GM21619 (cell line): ENCODE results near the gene DNMBP.

Source experiments
- ATAC-seq: cut with Tn5 transposase; IDR thresholded peaks from one replicate; pipeline ENCODE4 v1.9.1; 2021; ENCODE audit not compliant: unreplicated experiment

Gene DNMBP, protein sequence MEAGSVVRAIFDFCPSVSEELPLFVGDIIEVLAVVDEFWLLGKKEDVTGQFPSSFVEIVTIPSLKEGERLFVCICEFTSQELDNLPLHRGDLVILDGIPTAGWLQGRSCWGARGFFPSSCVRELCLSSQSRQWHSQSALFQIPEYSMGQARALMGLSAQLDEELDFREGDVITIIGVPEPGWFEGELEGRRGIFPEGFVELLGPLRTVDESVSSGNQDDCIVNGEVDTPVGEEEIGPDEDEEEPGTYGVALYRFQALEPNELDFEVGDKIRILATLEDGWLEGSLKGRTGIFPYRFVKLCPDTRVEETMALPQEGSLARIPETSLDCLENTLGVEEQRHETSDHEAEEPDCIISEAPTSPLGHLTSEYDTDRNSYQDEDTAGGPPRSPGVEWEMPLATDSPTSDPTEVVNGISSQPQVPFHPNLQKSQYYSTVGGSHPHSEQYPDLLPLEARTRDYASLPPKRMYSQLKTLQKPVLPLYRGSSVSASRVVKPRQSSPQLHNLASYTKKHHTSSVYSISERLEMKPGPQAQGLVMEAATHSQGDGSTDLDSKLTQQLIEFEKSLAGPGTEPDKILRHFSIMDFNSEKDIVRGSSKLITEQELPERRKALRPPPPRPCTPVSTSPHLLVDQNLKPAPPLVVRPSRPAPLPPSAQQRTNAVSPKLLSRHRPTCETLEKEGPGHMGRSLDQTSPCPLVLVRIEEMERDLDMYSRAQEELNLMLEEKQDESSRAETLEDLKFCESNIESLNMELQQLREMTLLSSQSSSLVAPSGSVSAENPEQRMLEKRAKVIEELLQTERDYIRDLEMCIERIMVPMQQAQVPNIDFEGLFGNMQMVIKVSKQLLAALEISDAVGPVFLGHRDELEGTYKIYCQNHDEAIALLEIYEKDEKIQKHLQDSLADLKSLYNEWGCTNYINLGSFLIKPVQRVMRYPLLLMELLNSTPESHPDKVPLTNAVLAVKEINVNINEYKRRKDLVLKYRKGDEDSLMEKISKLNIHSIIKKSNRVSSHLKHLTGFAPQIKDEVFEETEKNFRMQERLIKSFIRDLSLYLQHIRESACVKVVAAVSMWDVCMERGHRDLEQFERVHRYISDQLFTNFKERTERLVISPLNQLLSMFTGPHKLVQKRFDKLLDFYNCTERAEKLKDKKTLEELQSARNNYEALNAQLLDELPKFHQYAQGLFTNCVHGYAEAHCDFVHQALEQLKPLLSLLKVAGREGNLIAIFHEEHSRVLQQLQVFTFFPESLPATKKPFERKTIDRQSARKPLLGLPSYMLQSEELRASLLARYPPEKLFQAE (N-terminal part only)

DNA sequence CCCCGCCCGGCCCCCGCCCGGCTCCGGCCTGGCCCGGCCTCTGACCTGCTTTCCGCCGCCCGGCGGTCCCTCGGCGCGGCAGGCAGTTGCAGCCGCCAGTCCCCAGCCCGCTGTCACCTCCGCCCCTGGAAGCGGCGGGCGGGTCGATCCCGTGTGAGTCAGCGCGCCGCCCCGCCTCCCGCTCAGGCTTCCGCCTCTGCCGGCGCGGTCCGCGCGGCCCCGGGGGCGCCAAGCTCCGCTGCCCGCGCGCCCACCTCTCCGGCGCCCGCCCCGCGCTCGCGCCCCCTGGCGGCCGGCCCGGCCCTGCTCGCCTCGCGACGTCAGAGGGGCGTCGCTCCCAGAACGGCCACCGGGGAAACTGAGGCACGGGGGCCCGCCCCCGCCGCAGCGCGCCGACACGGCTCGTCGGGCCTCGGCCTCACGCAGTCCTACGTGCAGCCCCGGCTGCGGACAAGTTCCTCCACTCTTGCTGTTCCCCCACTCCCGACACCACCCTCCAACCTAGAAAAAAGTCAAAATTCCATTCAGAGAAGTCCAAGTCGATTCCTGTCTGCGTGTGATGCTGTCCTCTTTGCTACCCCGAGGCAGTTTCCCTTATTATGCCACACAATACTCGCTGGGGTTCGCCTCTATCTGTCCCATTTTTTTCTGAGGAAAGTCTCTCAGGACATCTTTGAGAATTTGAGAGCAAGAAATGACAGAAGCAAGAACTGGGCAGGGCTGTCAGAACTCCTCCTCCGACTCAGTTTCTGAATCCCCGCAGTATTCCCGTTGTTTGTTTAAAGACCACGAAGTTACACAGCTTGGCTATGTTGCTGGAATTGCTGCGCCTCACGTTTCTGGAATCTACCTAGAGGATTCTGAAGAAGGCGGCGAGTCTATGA lies at the start of gene DNMBP:
TSS of gene DNMBP (minus strand) at position 155 of the 884 bp plus-strand sequence. CDS start 37,823 bp downstream, outside the sequence.
- ATAC-seq: peak; percentile 60

DNA sequence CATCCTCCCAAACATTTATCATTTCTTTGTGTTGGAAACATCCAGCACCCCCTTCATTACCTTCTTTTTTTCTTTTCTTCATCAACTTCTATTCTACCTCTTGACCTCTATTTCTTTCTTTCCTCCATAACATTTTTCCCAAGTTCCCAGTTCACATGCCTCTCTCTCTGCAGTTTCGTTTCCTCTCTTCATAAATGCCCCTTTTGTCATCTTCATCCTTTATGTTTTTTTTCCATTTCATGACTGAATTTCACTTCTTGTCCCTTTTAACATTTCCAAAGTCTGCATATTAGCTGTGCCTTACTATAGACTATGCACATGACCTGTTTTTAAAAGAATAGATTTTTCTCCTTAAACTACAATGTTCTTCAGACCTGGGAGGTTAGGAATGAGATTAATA lies 48.2 kb upstream of the DNMBP start:
- no peak for ATAC-seq

DNA sequence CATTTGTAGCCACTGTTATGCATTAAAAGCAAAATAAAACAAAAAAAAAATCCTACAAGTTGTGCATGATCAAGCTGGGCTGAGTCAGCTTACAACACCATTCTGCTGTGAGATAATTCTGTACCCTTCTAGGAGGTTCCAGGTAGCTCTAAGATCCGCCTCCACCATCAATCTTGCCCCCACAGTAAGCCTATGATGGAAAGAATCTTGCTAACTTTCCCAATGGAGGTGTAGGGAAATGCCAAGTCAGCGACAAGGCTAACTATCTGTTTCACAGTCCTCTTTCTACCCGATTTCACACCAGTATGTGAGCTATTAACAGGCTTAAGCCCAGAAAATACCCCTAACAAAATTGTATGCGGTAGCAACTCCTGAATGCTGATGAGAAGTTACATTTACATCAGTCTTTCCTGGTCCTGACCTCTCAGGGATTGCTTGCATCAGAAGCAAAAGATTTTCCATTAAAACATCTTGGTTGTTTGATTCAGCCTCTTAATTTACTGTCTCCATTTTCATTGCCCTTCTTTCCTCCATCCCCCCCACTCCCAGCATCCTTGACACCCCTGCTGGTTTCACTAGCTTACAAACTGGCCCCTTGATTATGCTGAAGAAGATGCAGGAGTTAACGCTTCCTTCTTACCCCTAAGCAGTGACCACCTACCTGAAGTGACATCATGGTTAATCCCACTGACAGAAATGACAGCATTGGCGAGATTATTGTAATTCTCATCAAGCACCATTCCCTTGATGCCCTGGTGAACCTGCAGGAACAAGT lies 44.1 kb upstream of the DNMBP start:
- ATAC-seq: no peak

DNA sequence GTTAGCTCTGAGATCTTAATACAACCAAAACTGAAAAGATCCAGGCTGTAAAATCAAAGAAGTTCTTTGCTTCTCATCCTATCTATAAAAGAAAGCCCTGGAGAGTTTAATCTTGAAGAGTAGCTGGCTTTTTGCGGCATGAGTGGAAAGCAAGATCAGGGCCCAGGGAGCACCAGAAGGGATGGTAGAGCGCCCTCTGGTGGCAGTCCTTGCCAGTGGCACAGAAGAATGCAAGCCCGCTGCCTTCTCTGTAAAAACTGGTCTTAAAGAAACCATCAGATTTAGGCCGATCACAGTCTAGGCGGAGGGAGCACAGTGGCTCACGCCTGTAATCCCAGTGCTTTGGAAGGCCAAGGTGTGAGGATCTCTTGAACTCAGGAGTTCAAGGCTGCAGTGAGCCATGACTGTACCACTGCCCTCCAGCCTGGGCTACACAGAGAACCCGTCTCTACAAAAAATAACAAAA lies 36.3 kb upstream of the DNMBP start:
- peak; percentile 74 for ATAC-seq

DNA sequence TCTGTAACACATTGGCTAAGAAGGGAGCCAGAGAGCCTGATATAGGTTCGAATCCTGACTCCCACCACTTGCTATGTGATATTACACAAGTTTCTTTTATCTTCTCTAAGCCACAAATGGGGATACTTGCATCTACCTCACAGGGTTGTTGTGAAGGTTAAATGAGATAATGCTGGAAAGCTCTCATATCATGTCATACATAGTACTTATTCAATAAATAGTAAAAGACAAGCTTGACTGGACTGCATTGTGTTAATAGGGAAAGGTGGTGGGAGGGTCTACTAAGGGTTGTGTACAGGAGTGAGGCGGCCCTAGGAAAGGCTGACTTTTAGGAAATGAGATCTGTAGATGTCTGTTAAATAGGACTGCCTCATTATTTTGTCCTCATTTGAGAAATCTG lies 35.8 kb upstream of the DNMBP start:
- no peak for ATAC-seq

DNA sequence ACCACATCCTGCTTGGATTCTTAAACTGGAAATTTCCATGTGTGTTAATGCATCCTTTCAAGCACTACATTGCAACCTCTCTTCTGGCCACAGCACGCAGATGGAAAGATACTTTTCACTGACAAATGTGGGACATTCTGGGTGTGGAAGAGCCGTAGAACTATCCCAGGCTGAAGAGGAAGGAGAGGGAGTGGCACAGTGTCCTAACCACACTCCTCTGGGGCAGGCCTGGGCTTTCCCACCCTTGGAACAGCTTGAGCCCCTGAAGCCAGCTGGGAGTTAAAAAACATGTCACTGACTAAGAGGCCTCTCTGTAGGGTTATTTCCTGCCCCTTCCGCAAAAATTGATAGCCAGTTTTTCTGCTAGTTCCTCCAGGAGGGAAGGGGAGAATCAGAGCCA lies 34.0 kb upstream of the DNMBP start:
- ATAC-seq: no peak

DNA sequence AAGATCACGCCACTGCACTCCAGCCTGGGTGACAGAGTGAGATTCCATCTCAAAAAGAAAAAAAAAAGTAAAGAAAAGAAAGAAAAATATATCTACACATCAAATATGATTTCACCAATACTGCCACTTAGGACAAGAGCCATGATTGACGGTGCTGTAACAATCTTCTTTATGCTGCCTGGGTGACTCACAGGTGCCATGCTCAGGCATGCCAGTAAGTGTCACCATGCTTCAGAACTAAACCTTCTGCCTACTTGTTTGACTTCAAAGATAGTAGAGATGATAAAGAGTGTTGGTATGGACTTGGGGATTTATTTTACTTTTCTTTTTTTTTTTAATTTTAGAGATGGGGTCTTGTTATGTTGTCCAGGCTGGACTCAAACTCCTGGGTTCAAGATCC lies 33.6 kb upstream of the DNMBP start:
- no peak for ATAC-seq

DNA sequence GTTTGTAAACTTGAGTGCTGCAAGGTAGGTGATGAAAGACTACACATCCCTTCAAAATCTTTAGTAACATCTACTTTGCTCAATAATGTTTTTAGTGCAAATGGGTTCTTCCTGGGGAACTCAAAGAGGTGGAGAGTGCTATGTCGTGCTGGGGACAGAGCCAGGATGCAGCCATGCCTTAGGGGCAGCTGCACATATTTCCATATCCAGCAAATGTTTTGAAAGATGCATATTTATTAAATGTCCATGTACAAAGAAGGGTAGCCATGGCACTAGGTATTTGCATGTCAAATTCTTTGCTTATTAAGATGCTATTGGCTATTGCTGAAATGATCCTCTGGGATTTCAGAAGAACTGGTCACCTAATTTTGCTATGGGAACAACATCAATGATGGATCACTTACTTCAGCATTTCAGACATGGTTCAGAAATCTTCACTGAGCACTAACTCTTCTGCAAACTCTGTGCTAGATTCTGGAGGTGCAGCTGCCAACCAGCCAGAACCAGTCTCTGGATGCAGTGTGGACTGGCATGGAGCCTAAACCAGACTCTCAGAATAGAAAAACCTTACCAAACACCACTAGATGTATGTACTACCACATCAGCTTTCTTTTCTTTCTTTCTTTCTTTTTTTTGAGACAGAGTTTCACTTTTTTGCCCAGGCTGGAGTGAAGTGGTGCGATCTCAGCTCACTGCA lies 31.7 kb upstream of the DNMBP start:
- no peak for ATAC-seq

DNA sequence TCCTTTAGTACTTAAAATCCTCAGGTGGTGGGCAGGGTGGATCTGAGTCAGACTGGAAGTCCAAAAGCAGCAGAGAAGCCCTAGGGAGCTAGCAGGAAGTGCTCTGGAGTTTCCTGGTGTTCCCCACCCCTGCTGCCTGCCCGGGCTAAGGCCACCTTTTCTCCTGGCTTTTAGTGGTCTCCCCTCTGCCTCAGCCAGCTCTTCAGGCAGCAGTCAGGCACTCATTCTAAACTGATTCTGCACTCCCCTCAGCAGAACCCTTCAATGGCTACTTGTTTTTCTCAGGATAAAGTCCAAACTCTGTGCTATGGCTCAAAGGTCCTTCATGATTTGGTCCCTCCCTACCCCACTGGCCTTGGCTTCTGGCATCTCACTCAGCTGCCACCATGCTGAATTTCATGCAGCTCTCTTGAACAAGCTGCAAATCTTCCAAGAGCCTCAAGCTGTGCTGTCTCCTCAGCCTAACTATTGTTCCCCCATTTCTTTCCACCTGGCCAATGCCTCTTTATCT lies 28.9 kb upstream of the DNMBP start:
- no peak for ATAC-seq

DNA sequence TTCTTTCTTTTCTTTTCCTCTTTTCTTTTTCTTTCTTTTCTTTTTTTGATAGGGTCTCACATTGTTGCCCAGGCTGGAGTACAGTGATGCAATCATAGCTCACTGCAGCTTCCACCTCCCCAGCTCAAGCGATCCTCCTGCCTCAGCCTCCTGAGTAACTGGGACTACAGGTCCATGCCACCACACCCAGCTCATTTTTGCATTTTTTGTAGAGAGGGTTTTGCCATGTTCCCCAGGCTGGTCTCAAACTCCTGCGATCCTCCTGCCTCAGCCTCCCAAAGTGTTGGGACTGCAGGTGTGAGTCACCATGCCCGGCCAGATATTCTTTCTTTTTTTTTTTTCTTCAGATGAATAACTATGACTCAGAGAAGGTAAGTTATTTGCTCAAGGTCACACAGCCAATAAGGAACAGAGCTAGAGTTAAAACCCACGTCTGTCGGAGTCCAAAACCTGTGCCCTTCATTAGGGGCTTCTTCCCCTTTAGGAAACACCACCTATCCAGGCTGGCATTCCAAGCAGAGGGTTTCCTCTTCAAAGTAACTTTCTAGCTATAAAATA lies 28.1 kb upstream of the DNMBP start:
- ATAC-seq: no peak

DNA sequence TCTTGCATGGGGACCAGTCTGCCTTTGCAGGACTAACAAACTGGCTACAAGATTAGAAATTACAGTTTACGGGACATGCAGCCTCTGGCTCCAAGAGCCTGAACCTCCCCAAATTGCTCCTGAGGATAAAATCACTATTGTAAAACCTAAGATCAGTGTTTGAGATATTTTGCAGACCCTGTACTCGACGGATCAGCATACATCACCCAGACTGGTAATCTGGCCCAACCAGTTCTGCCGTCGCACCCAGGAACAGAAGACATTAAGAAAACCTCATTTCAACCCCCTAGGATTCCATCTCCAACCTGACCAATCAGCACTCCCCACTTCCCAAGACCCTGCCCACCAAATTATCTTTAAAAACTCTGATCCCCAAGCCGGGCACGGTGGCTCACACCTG lies 27.1 kb upstream of the DNMBP start:
- no peak for ATAC-seq

DNA sequence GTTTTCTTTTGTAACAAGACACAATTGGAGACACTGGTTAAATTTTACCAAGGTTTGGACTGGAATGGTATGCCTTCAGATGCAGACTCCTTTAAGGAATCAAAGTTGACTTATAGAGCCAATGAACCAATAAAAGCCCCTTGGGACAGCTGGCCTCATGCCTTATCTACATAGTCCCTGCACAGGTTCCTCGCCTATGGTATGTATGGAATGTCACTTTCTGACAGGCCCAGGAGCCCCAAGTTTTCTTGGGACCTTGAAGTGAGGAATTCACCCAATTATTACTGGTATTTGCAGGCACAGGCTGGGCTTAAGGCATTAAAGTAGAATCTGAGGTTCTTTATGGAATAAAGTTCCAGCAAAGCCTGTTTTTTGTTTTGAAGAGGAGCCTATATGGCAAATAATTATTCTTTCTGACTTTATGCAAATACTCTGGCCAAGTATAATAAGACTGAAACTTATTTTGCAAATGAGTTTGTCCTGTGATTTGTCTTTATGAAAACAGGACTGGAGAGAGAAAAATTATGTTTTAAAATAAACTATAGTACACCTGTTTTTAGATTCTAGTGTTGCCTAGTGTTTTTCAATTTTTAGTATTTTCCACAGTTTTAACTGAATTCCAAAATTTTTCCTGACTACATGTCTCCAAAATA lies 24.1 kb upstream of the DNMBP start:
- no peak for ATAC-seq

DNA sequence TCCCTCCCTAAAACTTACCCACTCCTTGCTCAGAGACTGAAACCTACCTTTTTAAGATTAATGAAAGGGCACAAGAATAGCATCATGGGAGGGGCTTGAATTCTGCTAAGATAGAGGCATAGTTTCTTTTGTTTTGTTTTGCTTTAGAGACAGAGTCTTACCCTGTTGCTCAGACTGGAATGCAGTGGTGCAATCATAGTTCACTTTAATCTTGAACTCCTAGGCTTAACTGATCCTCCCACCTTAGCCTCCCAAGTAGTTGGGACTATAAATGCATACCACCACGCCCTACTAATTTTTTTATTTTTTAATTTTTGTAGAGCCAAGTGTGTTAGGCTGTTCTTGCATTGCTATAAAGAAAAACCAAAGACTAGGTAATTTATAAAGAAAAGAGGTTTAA lies 17.7 kb upstream of the DNMBP start:
- ATAC-seq: no peak

DNA sequence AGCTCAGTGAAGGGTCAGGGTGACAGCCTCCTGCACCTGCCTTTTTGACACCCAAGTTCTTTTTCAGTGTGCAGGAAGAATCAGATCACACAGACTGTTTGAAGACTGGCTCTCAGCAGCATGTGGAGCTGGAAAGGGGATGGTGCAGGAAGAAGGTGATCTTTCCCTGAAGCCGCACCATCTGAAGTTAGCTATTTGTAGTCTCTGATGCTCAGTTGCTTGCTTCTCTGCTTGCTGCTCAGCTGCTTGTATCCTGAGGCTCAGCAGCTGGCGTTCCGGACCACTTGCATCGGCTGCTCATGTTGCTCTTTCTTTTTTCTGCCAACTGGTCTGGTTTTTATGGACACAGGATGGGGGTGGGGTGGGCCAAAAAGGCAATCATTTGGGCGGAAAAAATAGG lies 15.8 kb upstream of the DNMBP start:
- no peak for ATAC-seq

DNA sequence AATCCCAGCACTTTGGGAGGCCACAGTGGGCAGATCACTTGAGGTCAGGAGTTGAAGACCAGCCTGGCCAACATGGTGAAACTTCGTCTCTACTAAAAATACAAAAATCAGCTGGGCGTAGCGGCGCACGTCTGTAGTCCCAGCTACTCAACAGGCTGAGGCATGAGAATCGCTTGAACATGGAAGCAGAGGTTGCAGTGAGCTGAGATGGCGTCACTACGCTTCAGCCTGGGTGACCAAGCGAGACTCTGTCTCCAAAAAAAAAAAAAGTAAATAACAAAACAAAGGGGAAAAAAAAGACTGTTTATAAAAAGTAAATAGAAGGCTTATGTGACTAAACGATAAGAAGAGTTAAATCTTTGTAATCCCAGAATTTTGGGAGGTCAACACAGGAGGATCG lies 15.0 kb upstream of the DNMBP start:
- ATAC-seq: no peak

DNA sequence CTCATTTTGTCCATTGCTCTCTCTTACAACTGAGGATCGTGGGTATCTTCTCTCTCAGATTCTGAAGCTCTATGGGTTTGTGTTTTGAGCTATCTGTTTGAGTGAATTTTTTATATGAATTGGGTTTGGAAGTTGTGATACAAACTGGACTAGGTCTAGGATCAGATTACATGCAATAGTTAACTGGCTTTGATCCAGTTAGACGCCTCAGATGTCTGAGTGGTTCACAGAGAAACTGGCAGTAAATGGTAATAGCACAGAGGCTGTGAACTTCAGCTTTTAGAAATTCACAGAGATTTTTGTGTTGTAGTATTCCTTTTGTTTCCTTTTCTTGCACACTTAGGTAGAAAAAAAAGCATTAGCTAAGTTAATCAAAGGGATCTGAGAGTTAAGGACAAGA lies 12.7 kb upstream of the DNMBP start:
- no peak for ATAC-seq

DNA sequence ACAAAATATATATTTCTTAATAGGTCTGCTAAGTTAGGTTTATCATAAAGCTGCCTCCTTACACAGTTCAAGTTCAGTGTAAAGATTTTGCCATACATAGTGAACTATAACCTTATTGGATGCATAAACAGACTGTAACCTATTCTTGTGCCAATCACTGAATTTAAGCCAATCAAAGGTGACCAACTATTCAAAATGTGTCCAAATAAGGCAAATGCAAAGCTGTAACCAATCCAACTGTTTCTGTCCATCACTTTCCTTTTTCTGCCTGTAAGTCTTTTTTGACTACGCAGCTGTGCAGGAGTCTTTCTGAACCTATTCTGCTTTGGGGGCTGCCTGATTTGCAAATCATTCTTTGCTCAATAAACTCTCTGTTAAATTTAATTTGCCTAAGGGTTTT lies 11.6 kb upstream of the DNMBP start:
- ATAC-seq: no peak

DNA sequence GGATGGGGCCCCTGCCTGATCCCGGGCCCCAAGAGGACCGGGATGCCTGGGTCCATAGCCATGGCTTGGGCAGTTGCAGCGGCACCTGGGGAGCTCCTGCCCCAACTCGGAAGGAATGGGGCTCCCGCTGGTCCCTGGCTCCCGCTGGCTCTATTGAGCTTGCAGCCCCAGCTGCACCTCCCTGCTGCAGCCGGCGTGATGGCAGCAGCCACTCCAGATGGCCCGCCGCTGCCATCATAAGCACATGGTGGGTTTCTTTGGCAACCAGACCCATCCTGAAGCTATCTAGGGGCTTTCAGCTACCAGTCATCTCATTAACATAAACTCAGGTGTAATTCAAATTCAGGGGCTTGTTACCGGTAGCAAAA lies 11.1 kb upstream of the DNMBP start:
- ATAC-seq: no peak
